ENCODE data around the gene TSC22D1.

GRCh38 chr13:44463759-44464158, 112.4 kb downstream of the TSC22D1 start:
- TF ChIP-seq CTCF (conservative IDR thresholded peaks at IDR 0.05): no peak
- no peak for TF ChIP-seq EZH2 (IDR thresholded peaks at IDR 0.05; ENCODE audit: low read depth)

All from PC-9 (cell line).